Measurements from ENCODE around the gene ADAMTSL3. TPM values are rescaled to one million over a fixed set of nuclear protein-coding genes. Genes with fewer than 3 reads are reported as not detected.
"Not testable (repeated sequence)": the region's sequence is repeated elsewhere in the genome, so short reads cannot be mapped to it uniquely, and the experiment has no call there.

ADAMTSL3 gene
- total RNA-seq, 1 donor = 2.0 TPM

DNA sequence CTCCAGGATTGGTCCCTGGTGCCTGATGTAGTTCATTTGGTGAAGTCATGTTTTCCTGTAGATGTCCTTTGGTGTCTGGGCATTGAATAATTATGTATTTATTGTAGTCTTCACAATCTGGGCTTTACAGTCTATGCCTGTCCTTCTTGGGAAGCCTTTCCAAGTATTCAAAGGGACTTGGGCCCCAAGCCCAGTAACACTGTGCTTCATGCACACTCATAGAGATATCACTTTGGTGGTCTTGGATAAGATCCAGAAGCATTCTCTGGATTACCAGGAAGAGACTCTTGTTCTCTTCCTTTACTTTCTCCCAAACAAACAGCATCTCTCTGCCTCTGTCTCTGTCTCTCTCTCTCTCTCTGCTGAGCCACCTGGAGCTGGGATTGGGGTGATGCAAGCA is 300.6 kb downstream of the ADAMTSL3 start:
- no peak overlapping the region for H3K4me3 ChIP-seq (ENCODE audit: low read depth, low read length)
- peak; percentile 22 for DNase-seq (ENCODE audit: low read depth)

DNA sequence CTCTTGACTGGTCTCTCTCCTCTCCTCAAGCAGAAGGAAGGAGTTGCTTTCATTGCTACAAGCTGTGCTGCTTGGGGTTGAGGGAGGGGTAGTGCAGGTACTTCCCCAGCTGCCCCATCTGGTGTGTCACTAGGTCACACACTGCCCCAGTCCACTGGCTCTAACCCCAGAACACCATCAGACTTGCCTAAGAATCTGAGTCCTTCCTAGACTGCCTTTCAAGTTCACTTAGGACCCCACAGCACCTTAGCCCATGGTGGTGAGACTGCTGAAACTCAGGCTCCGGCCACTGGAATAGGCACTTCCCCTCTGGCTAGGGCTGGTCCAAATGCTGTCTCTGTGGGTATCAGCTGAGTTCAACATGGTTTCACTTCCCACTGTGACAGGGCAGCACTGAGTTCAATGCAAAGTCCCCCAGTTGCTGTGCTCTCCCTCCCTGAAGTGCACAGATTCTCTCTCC is 301.9 kb downstream of the ADAMTSL3 start:
- no peak for DNase-seq (ENCODE audit: low read depth)
- no peak overlapping the region for H3K4me3 ChIP-seq (ENCODE audit: low read depth, low read length)
- no peak for TF ChIP-seq CTCF (IDR thresholded peaks at IDR 0.05; ENCODE audit: insufficient read depth, low read length)

More for the DNA sequence above, 300.6 kb downstream of the ADAMTSL3 start:
- no peak for TF ChIP-seq CTCF (IDR thresholded peaks at IDR 0.05; ENCODE audit: insufficient read depth, low read length)

GRCh38 chr15:83956887-83957286 is 303.0 kb downstream of the ADAMTSL3 start:
- H3K4me3 ChIP-seq (ENCODE audit: low read depth, low read length) = no peak overlapping the region
- no peak for DNase-seq (ENCODE audit: low read depth)
- no peak for TF ChIP-seq CTCF (IDR thresholded peaks at IDR 0.05; ENCODE audit: insufficient read depth, low read length)

- no peak for TF ChIP-seq CTCF (IDR thresholded peaks at IDR 0.05; ENCODE audit: insufficient read depth, low read length)
- no peak overlapping the region for H3K4me3 ChIP-seq (ENCODE audit: low read depth, low read length)
- no peak for DNase-seq (ENCODE audit: low read depth)
These were observed 305.6 kb downstream of the ADAMTSL3 start for GRCh38 chr15:83959477-83959876.

GRCh38 chr15:83960192-83960829 is 306.4 kb downstream of the ADAMTSL3 start:
- TF ChIP-seq CTCF (IDR thresholded peaks at IDR 0.05; ENCODE audit: insufficient read depth, low read length) = no peak

DNA sequence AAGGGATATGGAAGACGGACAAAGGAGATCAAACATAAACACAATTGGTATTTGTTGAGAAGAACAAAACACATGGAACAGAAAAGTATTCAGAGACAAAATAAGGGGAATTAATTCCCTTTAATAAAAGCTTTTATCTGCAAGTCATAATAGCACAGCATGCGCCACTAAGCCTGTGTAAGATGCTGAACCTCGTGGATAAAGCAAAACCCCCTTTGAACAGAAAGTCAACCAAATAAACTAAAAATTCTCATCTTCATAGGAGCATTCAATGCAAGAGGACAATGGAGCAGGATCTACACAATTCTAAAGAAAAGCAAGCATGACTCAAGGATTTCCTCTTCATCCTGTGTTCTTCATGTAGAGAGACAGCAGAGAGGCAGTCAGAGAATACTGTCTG is 307.4 kb downstream of the ADAMTSL3 start:
- TF ChIP-seq CTCF (IDR thresholded peaks at IDR 0.05; ENCODE audit: insufficient read depth, low read length) = no peak
- DNase-seq (ENCODE audit: low read depth) = no peak
- no peak overlapping the region for H3K4me3 ChIP-seq (ENCODE audit: low read depth, low read length)

More at GRCh38 chr15:83960192-83960829, 306.4 kb downstream of the ADAMTSL3 start:
- H3K4me3 ChIP-seq (ENCODE audit: low read depth, low read length) = no peak overlapping the region
- no peak for DNase-seq (ENCODE audit: low read depth)

DNA sequence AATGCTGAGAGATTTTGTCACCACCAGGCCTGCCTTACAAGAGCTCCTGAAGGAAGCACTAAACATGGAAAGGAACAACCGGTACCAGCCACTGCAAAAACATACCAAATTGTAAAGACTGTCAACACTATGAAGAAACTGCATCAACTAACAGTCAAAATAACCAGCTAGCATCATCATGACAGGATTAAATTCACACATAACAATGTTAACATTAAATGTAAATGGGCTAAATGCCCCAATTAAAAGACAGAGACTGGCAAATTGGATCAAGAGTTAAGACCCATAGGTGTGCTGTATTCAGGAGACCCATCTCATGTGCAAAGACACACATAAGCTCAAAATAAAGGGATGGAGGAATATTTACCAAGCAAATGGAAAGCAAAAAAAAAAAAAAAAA is 311.0 kb downstream of the ADAMTSL3 start:
- not testable (repeated sequence) for H3K4me3 ChIP-seq (ENCODE audit: low read depth, low read length); DNase-seq (ENCODE audit: low read depth)

Data from fibroblast of the aortic adventitia (primary cell).